ENCODE measurements around the gene LMNA. TPM values are rescaled to one million over a fixed set of nuclear protein-coding genes. Genes with fewer than 3 reads are reported as not detected.

The LMNA gene
- polyA plus RNA-seq, 1 of the 3 experiments (the other 2 are of a cell fraction), result 983 TPM

DNA sequence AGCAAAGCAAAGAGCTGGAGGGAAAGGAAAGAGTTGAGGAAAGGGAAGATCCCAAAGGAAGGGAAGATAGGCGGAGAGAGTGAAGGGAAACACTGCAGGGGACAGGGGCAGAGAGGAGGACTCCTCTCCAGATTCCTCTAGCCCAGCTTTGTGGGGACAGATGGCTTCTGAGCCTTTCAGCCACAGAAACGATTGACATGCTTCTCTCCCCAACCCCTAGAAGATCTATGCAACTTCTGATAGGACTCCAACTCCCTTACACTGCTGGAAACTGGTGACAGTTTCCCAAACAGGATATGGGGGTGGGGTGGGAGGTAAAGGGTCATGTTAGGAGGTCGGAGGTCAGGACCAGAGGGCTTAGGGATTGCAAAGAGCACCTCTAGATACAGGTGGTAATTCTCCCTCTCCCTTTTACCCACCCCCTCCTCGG lies 38.7 kb upstream of the LMNA start:
- Histone ChIP-seq H3K9me2 (no peaks in the 10 kb centered on the region), H3K4me2 (no peak overlapping the region), H3K27ac (ENCODE audit: low read depth in 2 of 2, low read length in 1 of 2) (no peak overlapping the region), H4K20me1 (ENCODE audit: insufficient read depth) (peaks cover 74% of the 10 kb centered on the region), H3F3A (replicated peaks; ENCODE audit: insufficient read depth) (peaks cover 22% of the 10 kb centered on the region), H2AFZ (ENCODE audit: low read depth) (no peak overlapping the region), H3K4me1 (ENCODE audit: control insufficient read depth in 1 of 2, insufficient read depth in 2 of 2, low read depth in 1 of 2, low read length in 1 of 2) (peaks cover 0 to 42% of the 10 kb centered on the region in 2 experiments; a peak in 2 of 4 replicates), H3K36me3 (replicated peaks in 1 of 2; ENCODE audit: control insufficient read depth in 1 of 2, insufficient read depth in 2 of 2, low read length in 1 of 2) (peaks cover 6 to 57% of the 10 kb centered on the region in 2 experiments), H3K4me3 (ENCODE audit: low read depth in 2 of 2, low read length in 1 of 2) (no peak overlapping the region), H3K9ac (no peak overlapping the region), H3K9me3 (no peaks in the 10 kb centered on the region), H3K27me3 (ENCODE audit: insufficient read depth) (no peaks in the 10 kb centered on the region), H3K79me2 (ENCODE audit: insufficient read depth) (peaks cover 67% of the 10 kb centered on the region)
- ChIA-PET POLR2A (no interaction called here), CTCF (interaction anchor here (0.7 to 2.0 kb wide), 4 partner anchors 10 to 27 kb away, joined by 3 to 15 read pairs (median 3); no protein-coding TSS in a partner anchor)
- 82% methylated on average over 4 of the region's 4 CpGs for WGBS (ENCODE audit: low lambda C conversion rate)
- no peak for DNase-seq
- no peak for TF ChIP-seq RAD21 (IDR thresholded peaks at IDR 0.05; ENCODE audit: low read length)
- no peak for TF ChIP-seq CTCF (IDR thresholded peaks at IDR 0.05)

- ChIA-PET POLR2A (no interaction called here), CTCF (no interaction called here)
- Histone ChIP-seq H3K27me3 (ENCODE audit: insufficient read depth) (no peaks in the 10 kb centered on the region), H3K4me1 (ENCODE audit: control insufficient read depth in 1 of 2, insufficient read depth in 2 of 2, low read depth in 1 of 2, low read length in 1 of 2) (peaks cover 0 to 40% of the 10 kb centered on the region in 2 experiments; a peak in 2 of 4 replicates), H3K79me2 (ENCODE audit: insufficient read depth) (peaks cover 76% of the 10 kb centered on the region), H2AFZ (ENCODE audit: low read depth) (no peak overlapping the region), H3F3A (replicated peaks; ENCODE audit: insufficient read depth) (peaks cover 15% of the 10 kb centered on the region), H3K36me3 (replicated peaks in 1 of 2; ENCODE audit: control insufficient read depth in 1 of 2, insufficient read depth in 2 of 2, low read length in 1 of 2) (peaks cover 6 to 57% of the 10 kb centered on the region in 2 experiments), H3K9me3 (no peaks in the 10 kb centered on the region), H4K20me1 (ENCODE audit: insufficient read depth) (peaks cover 69% of the 10 kb centered on the region), H3K9me2 (no peaks in the 10 kb centered on the region), H3K4me3 (ENCODE audit: low read depth in 2 of 2, low read length in 1 of 2) (no peak overlapping the region), H3K4me2 (no peak overlapping the region), H3K9ac (no peak overlapping the region), H3K27ac (ENCODE audit: low read depth in 2 of 2, low read length in 1 of 2) (no peak overlapping the region)
- WGBS (ENCODE audit: low lambda C conversion rate), result 89% methylated on average over 51 of the region's 73 CpGs
- DNase-seq, result no peak
- TF ChIP-seq MEF2A (IDR thresholded peaks at IDR 0.05; ENCODE audit: borderline replicate concordance, low read depth) (no peak), CTCF (IDR thresholded peaks at IDR 0.05) (no peak), EP300 (IDR thresholded peaks at IDR 0.05; ENCODE audit: borderline replicate concordance in 1 of 2, low read depth in 1 of 2, low read length in 1 of 2) (no peak)
- TF ChIP-seq, protein P1, sequence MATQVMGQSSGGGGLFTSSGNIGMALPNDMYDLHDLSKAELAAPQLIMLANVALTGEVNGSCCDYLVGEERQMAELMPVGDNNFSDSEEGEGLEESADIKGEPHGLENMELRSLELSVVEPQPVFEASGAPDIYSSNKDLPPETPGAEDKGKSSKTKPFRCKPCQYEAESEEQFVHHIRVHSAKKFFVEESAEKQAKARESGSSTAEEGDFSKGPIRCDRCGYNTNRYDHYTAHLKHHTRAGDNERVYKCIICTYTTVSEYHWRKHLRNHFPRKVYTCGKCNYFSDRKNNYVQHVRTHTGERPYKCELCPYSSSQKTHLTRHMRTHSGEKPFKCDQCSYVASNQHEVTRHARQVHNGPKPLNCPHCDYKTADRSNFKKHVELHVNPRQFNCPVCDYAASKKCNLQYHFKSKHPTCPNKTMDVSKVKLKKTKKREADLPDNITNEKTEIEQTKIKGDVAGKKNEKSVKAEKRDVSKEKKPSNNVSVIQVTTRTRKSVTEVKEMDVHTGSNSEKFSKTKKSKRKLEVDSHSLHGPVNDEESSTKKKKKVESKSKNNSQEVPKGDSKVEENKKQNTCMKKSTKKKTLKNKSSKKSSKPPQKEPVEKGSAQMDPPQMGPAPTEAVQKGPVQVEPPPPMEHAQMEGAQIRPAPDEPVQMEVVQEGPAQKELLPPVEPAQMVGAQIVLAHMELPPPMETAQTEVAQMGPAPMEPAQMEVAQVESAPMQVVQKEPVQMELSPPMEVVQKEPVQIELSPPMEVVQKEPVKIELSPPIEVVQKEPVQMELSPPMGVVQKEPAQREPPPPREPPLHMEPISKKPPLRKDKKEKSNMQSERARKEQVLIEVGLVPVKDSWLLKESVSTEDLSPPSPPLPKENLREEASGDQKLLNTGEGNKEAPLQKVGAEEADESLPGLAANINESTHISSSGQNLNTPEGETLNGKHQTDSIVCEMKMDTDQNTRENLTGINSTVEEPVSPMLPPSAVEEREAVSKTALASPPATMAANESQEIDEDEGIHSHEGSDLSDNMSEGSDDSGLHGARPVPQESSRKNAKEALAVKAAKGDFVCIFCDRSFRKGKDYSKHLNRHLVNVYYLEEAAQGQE (IDR thresholded peaks at IDR 0.05; ENCODE audit: low read depth, low read length), result no peak
Observed at GRCh38 chr1:156076609-156077429, 37.7 kb upstream of the LMNA start.

All from SK-N-SH (cell line).